ENCODE data around the gene DHX36. TPM values are rescaled to one million over a fixed set of nuclear protein-coding genes. Genes with fewer than 3 reads are reported as not detected.

The DHX36 gene
- total RNA-seq, 1 donor from 2014 or later = 147 TPM

DNA sequence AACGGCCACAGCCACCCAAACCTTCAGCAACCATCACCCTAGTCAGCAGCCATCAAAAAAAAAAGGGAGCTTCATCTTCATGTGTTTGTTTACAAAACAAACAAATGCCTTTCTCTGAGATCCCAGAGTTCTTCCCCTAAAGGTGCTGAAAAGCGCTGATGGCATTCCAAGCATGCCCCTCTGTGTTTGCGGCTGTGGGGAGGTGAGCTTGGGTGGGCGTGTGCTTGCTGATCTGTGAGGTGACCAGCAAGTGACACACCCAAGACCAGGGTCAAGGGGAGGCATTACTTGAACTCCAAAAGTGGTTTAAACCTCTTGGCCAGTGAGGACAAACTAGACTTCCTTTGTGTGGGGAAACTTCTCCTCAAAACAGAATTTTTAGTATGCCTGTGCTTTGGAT, 81.5 kb downstream of the DHX36 start:
- Mint-ChIP-seq H3K4me1 (ENCODE audit: low read depth, unreplicated experiment) (peaks cover 6% of the 10 kb centered on the region), H3K27me3 (ENCODE audit: unreplicated experiment) (no peaks in the 10 kb centered on the region), H3K9me3 (ENCODE audit: unreplicated experiment) (peaks cover 2% of the 10 kb centered on the region), H3K4me3 (ENCODE audit: unreplicated experiment) (no peak overlapping the region), H3K27ac (ENCODE audit: unreplicated experiment) (no peak overlapping the region), H3K36me3 (ENCODE audit: unreplicated experiment) (no peaks in the 10 kb centered on the region)
- no peak for DNase-seq
- no peak for TF ChIP-seq CTCF (IDR thresholded peaks at IDR 0.05; ENCODE audit: partially characterized antibody, unreplicated experiment)

- H3K4me1 Mint-ChIP-seq (ENCODE audit: low read depth, unreplicated experiment) = peaks cover 6% of the 10 kb centered on the region
- DNase-seq = no peak
- no peaks in the 10 kb centered on the region for H3K27me3 Mint-ChIP-seq (ENCODE audit: unreplicated experiment)
- no peak overlapping the region for H3K4me3 Mint-ChIP-seq (ENCODE audit: unreplicated experiment)
- H3K36me3 Mint-ChIP-seq (ENCODE audit: unreplicated experiment) = no peaks in the 10 kb centered on the region
- TF ChIP-seq CTCF (IDR thresholded peaks at IDR 0.05; ENCODE audit: partially characterized antibody, unreplicated experiment) = no peak
- H3K9me3 Mint-ChIP-seq (ENCODE audit: unreplicated experiment) = no peaks in the 10 kb centered on the region
- no peak overlapping the region for H3K27ac Mint-ChIP-seq (ENCODE audit: unreplicated experiment)
Observed at GRCh38 chr3:154241496-154241895, 82.8 kb downstream of the DHX36 start.

GRCh38 chr3:154240235-154240634, 84.1 kb downstream of the DHX36 start:
- Mint-ChIP-seq H3K36me3 (ENCODE audit: unreplicated experiment) (no peaks in the 10 kb centered on the region), H3K27me3 (ENCODE audit: unreplicated experiment) (no peaks in the 10 kb centered on the region), H3K4me1 (ENCODE audit: low read depth, unreplicated experiment) (peaks cover 6% of the 10 kb centered on the region)

DNA sequence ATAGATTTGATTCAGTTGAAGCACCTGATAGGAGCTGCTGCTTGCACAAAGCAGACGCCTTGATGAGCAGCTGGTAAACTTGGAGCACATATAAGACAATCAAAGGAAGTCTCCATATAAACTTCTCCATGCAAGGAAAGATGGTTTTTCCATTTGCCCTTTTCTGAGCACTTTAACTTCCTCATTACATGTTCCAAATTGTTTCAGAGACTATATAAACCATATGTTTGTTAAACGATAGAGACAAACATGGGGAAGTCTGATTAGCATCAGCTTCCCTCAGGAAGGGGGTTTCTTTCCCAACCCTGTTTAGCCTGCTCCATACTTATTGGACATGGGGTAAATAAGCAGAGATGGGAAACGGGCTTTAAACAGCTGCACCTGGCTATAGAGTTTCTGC, 88.0 kb downstream of the DHX36 start:
- Mint-ChIP-seq H3K9me3 (ENCODE audit: unreplicated experiment) (no peaks in the 10 kb centered on the region), H3K4me3 (ENCODE audit: unreplicated experiment) (no peak overlapping the region), H3K4me1 (ENCODE audit: low read depth, unreplicated experiment) (peaks cover 6% of the 10 kb centered on the region), H3K27ac (ENCODE audit: unreplicated experiment) (no peak overlapping the region), H3K36me3 (ENCODE audit: unreplicated experiment) (no peaks in the 10 kb centered on the region), H3K27me3 (ENCODE audit: unreplicated experiment) (no peaks in the 10 kb centered on the region)
- TF ChIP-seq CTCF (IDR thresholded peaks at IDR 0.05; ENCODE audit: partially characterized antibody, unreplicated experiment) = no peak
- DNase-seq = no peak

More at GRCh38 chr3:154240235-154240634, 84.1 kb downstream of the DHX36 start:
- no peak for TF ChIP-seq CTCF (IDR thresholded peaks at IDR 0.05; ENCODE audit: partially characterized antibody, unreplicated experiment)
- DNase-seq = no peak
- Mint-ChIP-seq H3K9me3 (ENCODE audit: unreplicated experiment) (no peaks in the 10 kb centered on the region), H3K27ac (ENCODE audit: unreplicated experiment) (no peak overlapping the region), H3K4me3 (ENCODE audit: unreplicated experiment) (no peak overlapping the region)

GRCh38 chr3:154235330-154235729, 89.0 kb downstream of the DHX36 start:
- Mint-ChIP-seq H3K36me3 (ENCODE audit: unreplicated experiment) (no peaks in the 10 kb centered on the region), H3K4me3 (ENCODE audit: unreplicated experiment) (no peak overlapping the region), H3K9me3 (ENCODE audit: unreplicated experiment) (no peaks in the 10 kb centered on the region), H3K4me1 (ENCODE audit: low read depth, unreplicated experiment) (peaks cover 6% of the 10 kb centered on the region), H3K27ac (ENCODE audit: unreplicated experiment) (no peak overlapping the region), H3K27me3 (ENCODE audit: unreplicated experiment) (no peaks in the 10 kb centered on the region)
- TF ChIP-seq CTCF (IDR thresholded peaks at IDR 0.05; ENCODE audit: partially characterized antibody, unreplicated experiment) = no peak
- DNase-seq = no peak
